SH-SY5Y (cell line): ENCODE results near the gene ZNF14.

ENCODE experiments used
- GATA2 ChIP-seq: IDR thresholded peaks from 2 replicates; pipeline ENCODE4 v1.6.1; 2011; ENCODE audit warnings: mild to moderate bottlenecking, low read depth, low read length
- GATA3 ChIP-seq: IDR thresholded peaks from 2 replicates; pipeline ENCODE4 v1.6.1; 2011; ENCODE audit warnings: low read depth, mild to moderate bottlenecking, low read length, moderate library complexity

DNA sequence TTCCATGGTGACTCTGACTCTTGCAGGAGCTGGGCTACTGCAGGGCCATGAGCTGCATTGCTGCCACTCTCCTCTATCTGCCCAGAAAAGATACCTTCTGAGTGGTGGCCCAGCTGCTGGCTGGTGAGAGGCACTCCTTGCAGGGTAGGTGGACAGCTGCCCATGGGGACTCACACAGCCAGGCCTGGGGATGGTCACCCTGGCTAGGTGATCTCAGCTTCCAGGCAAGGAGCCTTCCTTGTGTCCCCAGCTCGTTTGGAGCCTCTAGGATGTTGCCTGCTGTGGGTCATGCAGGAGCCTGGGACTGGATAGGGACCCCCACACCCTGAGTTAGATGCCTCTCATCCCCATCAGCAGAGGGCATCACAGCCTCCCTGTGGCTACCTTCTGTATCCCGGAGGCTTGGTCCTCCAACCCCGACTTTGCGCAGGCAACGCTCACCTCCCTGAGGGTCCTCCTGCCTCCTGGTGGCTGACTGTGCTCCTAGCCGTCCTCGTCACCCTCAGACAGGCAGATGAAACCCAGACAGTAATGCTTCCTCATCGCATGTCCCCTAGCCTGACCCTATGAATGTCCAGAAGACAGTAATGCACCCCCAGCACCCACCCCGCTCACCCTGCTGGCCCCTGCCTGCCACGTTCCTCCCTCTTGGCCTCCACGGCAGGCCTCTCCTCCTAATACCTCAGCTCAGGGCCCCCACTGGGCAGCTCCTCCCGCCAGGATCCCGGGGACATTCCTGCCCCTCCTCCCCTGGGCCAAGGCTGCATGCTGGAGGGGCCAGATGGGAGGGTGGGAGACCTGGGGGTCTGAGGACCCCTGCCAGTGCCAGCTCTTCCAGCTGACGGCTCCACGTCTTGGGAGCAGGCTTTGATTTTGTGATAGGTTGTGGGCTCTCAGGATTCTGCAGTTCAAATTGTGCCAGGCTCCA, 13.6 kb upstream of the ZNF14 start:
- TF ChIP-seq GATA2 = no peak
- TF ChIP-seq GATA3 = no peak
